ENCODE measurements around the gene LRRC26. TPM values are rescaled to one million over a fixed set of nuclear protein-coding genes. Genes with fewer than 3 reads are reported as not detected.

Gene LRRC26
- total RNA-seq, 1 experiment from 2014 or later: 2.1 TPM

- TF ChIP-seq NR2C2 (CRISPR knock-in tag; IDR thresholded peaks at IDR 0.05) (no peak), CTCF (IDR thresholded peaks at IDR 0.05) (no peak), ZNF219 (CRISPR knock-in tag; IDR thresholded peaks at IDR 0.05; ENCODE audit: borderline replicate concordance) (no peak), ZBTB21 (CRISPR knock-in tag; IDR thresholded peaks at IDR 0.05; ENCODE audit: borderline replicate concordance) (no peak), NR3C1 (CRISPR knock-in tag; conservative IDR thresholded peaks at IDR 0.05; ENCODE audit: low read depth) (no peak), ARID4B (CRISPR knock-in tag; IDR thresholded peaks at IDR 0.05; ENCODE audit: borderline replicate concordance) (no peak), ETV6 (CRISPR knock-in tag; IDR thresholded peaks at IDR 0.05) (no peak), HMGA2 (CRISPR knock-in tag; IDR thresholded peaks at IDR 0.05) (no peak), FOXJ3 (CRISPR knock-in tag; IDR thresholded peaks at IDR 0.05; ENCODE audit: borderline replicate concordance) (no peak), ELF4 (CRISPR knock-in tag; IDR thresholded peaks at IDR 0.05; ENCODE audit: low read depth) (no peak)
- TF ChIP-seq, protein P1, sequence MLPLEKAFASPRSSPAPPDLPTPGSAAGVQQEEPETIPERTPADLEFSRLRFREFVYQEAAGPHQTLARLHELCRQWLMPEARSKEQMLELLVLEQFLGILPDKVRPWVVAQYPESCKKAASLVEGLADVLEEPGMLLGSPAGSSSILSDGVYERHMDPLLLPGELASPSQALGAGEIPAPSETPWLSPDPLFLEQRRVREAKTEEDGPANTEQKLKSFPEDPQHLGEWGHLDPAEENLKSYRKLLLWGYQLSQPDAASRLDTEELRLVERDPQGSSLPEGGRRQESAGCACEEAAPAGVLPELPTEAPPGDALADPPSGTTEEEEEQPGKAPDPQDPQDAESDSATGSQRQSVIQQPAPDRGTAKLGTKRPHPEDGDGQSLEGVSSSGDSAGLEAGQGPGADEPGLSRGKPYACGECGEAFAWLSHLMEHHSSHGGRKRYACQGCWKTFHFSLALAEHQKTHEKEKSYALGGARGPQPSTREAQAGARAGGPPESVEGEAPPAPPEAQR (CRISPR knock-in tag; IDR thresholded peaks at IDR 0.05): no peak
- Mint-ChIP-seq H3K27me3 (ENCODE audit: low read depth) (no peaks in the 10 kb centered on the region), H3K9me3 (no peaks in the 10 kb centered on the region), H3K4me1 (peaks cover 4% of the 10 kb centered on the region; the same call in 1 of the 2 replicates), H3K27ac (no peak overlapping the region), H3K36me3 (0 out of 2 replicates have a peak, but pooled peaks cover 3% of the 10 kb centered on the region), H3K4me3 (no peak overlapping the region)
- DNase-seq (ENCODE audit: low spot score): no peak
- POLR2A ChIA-PET: no interaction called here
- no peak for ATAC-seq
- CTCF ChIA-PET: interaction anchor here (0.8 to 1.8 kb wide), 4 partner anchors 11 to 187 kb away, joined by 3 to 8 read pairs (median 4); partner anchors contain the start of gene TUBB4B
Measured at GRCh38 chr9:137216188-137216965, 46.5 kb upstream of the LRRC26 start.

DNA sequence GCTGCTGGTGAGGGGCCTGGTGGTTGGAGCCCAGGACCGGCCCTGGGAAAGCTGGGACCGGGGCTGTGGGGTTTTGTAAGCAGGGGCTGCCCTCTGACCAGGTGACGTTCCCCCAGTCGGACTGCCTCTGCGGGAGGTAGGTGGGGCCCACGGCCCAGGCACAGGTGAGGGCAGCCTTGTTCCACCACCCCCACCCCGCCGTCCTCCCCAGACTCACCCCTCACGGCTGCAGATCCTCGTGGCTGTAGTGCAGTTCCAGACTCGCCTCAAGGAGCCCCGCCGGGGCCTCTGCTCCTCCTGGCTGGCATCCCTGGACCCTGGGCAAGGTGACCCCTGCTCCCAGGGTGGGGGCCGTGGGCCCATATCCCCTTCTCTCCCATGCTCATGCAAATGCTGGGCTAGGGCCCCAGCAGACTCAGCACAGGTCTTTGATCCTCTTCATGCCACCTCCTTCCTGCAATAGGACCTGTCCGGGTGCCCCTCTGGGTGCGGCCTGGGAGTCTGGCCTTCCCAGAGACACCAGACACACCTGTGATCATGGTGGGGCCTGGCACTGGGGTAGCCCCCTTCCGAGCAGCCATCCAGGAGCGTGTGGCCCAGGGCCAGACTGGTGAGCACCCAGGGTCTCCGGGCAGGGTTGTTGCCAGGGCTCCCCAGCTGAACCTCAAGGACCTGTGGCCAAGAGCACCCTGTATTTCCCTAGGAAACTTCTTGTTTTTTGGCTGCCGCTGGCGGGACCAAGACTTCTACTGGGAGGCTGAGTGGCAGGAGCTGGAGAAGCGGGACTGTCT, 45.5 kb upstream of the LRRC26 start:
- POLR2A ChIA-PET: no interaction called here
- TF ChIP-seq IRF1 (CRISPR knock-in tag; IDR thresholded peaks at IDR 0.05) (no peak), ZNF138 (CRISPR knock-in tag; conservative IDR thresholded peaks at IDR 0.05) (no peak), CBFB (CRISPR knock-in tag; IDR thresholded peaks at IDR 0.05; ENCODE audit: low read depth) (no peak), GTF2I (CRISPR knock-in tag; conservative IDR thresholded peaks at IDR 0.05) (no peak), RELA (CRISPR knock-in tag; IDR thresholded peaks at IDR 0.05; ENCODE audit: borderline replicate concordance) (no peak), ZNF423 (CRISPR knock-in tag; IDR thresholded peaks at IDR 0.05) (no peak), E2F1 (CRISPR knock-in tag; IDR thresholded peaks at IDR 0.05) (no peak), ELF4 (CRISPR knock-in tag; IDR thresholded peaks at IDR 0.05; ENCODE audit: low read depth) (no peak), NR1H2 (CRISPR knock-in tag; IDR thresholded peaks at IDR 0.05) (no peak)
- TF ChIP-seq, protein P2, sequence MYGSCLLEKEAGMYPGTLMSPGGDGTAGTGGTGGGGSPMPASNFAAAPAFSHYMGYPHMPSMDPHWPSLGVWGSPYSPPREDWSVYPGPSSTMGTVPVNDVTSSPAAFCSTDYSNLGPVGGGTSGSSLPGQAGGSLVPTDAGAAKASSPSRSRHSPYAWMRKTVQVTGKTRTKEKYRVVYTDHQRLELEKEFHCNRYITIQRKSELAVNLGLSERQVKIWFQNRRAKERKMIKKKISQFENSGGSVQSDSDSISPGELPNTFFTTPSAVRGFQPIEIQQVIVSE (CRISPR knock-in tag; IDR thresholded peaks at IDR 0.05; ENCODE audit: borderline replicate concordance): no peak
- TF ChIP-seq, protein P3, sequence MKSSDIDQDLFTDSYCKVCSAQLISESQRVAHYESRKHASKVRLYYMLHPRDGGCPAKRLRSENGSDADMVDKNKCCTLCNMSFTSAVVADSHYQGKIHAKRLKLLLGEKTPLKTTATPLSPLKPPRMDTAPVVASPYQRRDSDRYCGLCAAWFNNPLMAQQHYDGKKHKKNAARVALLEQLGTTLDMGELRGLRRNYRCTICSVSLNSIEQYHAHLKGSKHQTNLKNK (CRISPR knock-in tag; IDR thresholded peaks at IDR 0.05): no peak
- Mint-ChIP-seq H3K36me3 (0 out of 2 replicates have a peak, but pooled peaks cover 3% of the 10 kb centered on the region), H3K9me3 (no peaks in the 10 kb centered on the region), H3K27me3 (ENCODE audit: low read depth) (no peaks in the 10 kb centered on the region), H3K27ac (no peak overlapping the region), H3K4me3 (no peak overlapping the region), H3K4me1 (peaks cover 4% of the 10 kb centered on the region; the same call in 1 of the 2 replicates)
- DNase-seq (ENCODE audit: low spot score): no peak
- no peak for ATAC-seq
- CTCF ChIA-PET: interaction anchor here (1.3 to 2.8 kb wide), 3 partner anchors 21 to 40 kb away, joined by 4 to 10 read pairs (median 8); no protein-coding TSS in a partner anchor
